HCT116 (cell line): ENCODE results near the gene CD8A.

ENCODE experiments used
- ATF3 ChIP-seq: IDR thresholded peaks from 2 replicates; pipeline ENCODE4 v1.6.1; 2012
- CEBPB ChIP-seq: IDR thresholded peaks from 2 replicates; pipeline ENCODE4 v1.6.1; 2012; ENCODE audit warnings: low read depth
- ELF1 ChIP-seq: IDR thresholded peaks from 2 replicates; pipeline ENCODE4 v1.6.1; 2012; ENCODE audit warnings: low read depth, borderline replicate concordance
- EZH2phosphoT487 ChIP-seq: fragments of 200-600 bp; IDR thresholded peaks from 2 replicates; pipeline ENCODE4 v1.6.1; 2018; ENCODE audit warnings: antibody characterized with exemption, borderline replicate concordance
- FOSL1 ChIP-seq: IDR thresholded peaks from 2 replicates; pipeline ENCODE4 v1.6.1; 2012; ENCODE audit warnings: low read depth
- JUND ChIP-seq: IDR thresholded peaks from 2 replicates; pipeline ENCODE4 v1.6.1; 2012
- POLR2A ChIP-seq: IDR thresholded peaks from 2 replicates; pipeline ENCODE4 v1.7.0; 2011; ENCODE audit warnings: borderline replicate concordance; ENCODE audit not compliant: insufficient read depth, insufficient read length; ENCODE audit errors: extremely low read depth
- POLR2AphosphoS5 ChIP-seq: IDR thresholded peaks from 2 replicates; pipeline ENCODE4 v1.6.1; 2011; ENCODE audit warnings: mild to moderate bottlenecking, low read depth, low read length, moderate library complexity
- RAD21 ChIP-seq: IDR thresholded peaks from 2 replicates; pipeline ENCODE4 v1.6.1; 2012; ENCODE audit warnings: low read depth, mild to moderate bottlenecking
- REST ChIP-seq: IDR thresholded peaks from 2 replicates; pipeline ENCODE4 v1.6.1; 2012; ENCODE audit warnings: low read depth
- TCF7L2 ChIP-seq: IDR thresholded peaks from 2 replicates; pipeline ENCODE4 v1.7.0; 2011; ENCODE audit warnings: borderline replicate concordance, inconsistent platforms; ENCODE audit not compliant: insufficient read depth, insufficient read length; ENCODE audit errors: extremely low read depth
- YY1 ChIP-seq: IDR thresholded peaks from 2 replicates; pipeline ENCODE4 v1.6.1; 2011; ENCODE audit warnings: low read length, low read depth, moderate library complexity, mild to moderate bottlenecking; ENCODE audit not compliant: insufficient replicate concordance; ENCODE audit errors: extremely low read depth
- TF ChIP-seq, protein P1 (sequence below), 3 experiments: fragments of 200-600 bp in 1 of 3; sonication (generic) in 1 of 3; IDR thresholded peaks in 2 of 3; conservative IDR thresholded peaks in 1 of 3; 2 replicates each; pipeline ENCODE4 v1.5.1; 2012 to 2017; ENCODE audit warnings: low read depth in 2 of 3, low read length in 2 of 3, antibody characterized with exemption in 1 of 3, borderline replicate concordance in 1 of 3, control low read depth in 1 of 3, mild to moderate bottlenecking in 1 of 3, mixed read lengths in 1 of 3, mixed run types in 1 of 3, moderate library complexity in 1 of 3; ENCODE audit not compliant: insufficient read depth in 1 of 3
- TF ChIP-seq, protein P2 (sequence below): IDR thresholded peaks from 2 replicates; pipeline ENCODE4 v1.6.1; 2012

- TF ChIP-seq TCF7L2 (no peak), EZH2phosphoT487 (no peak), ELF1 (no peak), FOSL1 (no peak), POLR2A (no peak), YY1 (no peak), POLR2AphosphoS5 (no peak), CEBPB (no peak), RAD21 (no peak), ATF3 (no peak), REST (no peak), JUND (no peak)
- TF ChIP-seq, protein P1, sequence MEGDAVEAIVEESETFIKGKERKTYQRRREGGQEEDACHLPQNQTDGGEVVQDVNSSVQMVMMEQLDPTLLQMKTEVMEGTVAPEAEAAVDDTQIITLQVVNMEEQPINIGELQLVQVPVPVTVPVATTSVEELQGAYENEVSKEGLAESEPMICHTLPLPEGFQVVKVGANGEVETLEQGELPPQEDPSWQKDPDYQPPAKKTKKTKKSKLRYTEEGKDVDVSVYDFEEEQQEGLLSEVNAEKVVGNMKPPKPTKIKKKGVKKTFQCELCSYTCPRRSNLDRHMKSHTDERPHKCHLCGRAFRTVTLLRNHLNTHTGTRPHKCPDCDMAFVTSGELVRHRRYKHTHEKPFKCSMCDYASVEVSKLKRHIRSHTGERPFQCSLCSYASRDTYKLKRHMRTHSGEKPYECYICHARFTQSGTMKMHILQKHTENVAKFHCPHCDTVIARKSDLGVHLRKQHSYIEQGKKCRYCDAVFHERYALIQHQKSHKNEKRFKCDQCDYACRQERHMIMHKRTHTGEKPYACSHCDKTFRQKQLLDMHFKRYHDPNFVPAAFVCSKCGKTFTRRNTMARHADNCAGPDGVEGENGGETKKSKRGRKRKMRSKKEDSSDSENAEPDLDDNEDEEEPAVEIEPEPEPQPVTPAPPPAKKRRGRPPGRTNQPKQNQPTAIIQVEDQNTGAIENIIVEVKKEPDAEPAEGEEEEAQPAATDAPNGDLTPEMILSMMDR (IDR thresholded peaks at IDR 0.05 in 2 of 3, conservative IDR thresholded peaks at IDR 0.05 in 1 of 3; ENCODE audit: borderline replicate concordance in 1 of 3, insufficient read depth in 1 of 3, low read depth in 2 of 3, low read length in 2 of 3), result no peak
- TF ChIP-seq, protein P2, sequence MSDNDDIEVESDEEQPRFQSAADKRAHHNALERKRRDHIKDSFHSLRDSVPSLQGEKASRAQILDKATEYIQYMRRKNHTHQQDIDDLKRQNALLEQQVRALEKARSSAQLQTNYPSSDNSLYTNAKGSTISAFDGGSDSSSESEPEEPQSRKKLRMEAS, result no peak
Observed at GRCh38 chr2:86793752-86794151, 3.0 kb upstream of the CD8A start.
